Fibroblast of skin of left biceps (primary cell): Measurements from ENCODE around the gene PGLYRP2.

ENCODE experiments used
- DNase-seq, 2 experiments: peaks; one replicate each; pipeline ENCODE4 v3.0.0-alpha.2; 2013; ENCODE audit warnings: low read depth in 2 of 2

The PGLYRP2 gene

DNA sequence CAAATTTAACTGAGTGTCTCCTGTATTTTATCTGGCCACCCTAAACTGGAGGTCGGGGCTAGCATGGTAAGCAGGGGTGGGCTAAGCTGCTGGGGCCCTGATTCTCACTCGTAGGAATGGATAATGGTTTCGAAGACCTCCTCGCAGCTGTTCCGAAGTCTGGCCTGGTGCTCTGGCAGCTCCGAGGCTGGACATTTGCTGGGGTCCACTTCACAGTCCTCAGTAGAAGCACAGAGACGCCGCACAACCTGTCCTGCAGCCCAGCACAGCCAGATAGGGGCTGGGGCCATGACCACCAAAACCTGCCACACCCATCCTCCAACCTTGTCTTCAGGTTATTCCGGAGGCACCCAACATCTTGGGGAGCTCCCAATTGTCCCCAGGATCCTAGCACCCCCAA lies 23.3 kb downstream of the PGLYRP2 start:
- DNase-seq: no peak

DNA sequence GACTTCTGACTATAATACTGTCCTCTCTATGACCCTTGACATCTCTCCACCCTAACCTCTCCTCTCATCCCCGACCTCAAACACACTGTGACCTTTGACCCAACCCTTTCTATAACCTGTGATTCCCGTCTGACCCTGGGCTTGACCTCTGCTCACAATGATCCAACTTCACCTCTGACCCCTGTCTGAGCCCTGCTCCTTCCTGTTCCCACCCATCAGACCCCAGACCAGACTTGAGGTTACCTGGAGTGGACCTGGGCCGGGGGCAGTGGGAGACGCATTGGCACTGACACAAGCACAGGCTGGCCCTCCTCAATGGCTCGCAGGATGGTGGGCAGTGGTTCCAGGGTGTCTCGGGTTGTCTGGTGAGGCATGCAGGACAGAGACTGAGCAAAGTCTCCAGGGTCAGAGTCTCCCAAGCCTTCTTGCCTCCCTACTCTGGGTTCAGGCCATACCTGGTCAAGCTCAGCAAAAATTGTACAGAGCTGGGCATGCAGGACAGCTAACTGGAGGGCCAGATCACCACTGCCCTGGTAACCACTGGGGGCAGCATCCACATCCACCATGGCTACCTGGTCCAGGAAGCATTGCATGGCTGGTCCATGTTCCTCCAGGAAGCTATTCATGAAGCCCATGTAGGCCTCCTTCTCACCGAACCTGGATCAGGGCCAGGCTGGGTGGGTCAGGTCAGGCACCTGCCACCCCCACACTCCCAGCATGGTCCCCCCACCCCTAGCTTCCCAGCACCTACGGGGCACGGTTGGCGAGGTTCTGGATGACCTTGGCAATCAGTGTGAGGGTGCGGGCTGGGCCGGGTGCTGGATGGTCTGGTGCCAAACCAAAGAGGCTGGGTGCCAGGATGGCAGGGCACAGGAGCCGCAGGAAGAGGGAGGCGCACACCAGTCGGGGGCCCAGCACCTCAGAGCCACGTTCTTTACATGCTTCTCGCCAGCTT lies 25.1 kb downstream of the PGLYRP2 start:
- DNase-seq: no peak

DNA sequence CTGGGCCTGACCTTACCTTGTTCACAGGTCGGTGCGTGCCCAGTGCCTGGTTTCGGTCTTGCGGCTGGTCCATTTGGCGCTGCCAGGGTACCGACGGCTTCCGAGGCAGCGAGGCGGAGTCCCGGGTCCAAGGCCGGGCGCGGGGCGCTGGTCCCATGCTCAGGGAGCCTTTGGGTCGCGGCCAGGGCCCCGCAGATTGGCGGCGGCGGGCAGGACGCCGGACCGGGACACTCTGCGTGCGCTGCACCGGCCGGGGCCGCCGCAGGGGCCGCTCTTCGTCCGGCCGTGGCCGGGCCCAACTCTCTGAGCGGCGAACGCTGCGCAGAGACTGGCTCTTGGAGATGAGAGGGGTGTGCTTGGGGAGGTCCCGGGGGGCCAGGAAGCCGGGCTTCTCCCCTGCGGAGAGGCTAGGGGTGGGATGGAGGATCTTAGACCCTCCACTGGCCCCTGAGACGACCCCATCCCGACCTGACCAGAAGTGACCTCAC lies 26.2 kb downstream of the PGLYRP2 start:
- no peak for DNase-seq

DNA sequence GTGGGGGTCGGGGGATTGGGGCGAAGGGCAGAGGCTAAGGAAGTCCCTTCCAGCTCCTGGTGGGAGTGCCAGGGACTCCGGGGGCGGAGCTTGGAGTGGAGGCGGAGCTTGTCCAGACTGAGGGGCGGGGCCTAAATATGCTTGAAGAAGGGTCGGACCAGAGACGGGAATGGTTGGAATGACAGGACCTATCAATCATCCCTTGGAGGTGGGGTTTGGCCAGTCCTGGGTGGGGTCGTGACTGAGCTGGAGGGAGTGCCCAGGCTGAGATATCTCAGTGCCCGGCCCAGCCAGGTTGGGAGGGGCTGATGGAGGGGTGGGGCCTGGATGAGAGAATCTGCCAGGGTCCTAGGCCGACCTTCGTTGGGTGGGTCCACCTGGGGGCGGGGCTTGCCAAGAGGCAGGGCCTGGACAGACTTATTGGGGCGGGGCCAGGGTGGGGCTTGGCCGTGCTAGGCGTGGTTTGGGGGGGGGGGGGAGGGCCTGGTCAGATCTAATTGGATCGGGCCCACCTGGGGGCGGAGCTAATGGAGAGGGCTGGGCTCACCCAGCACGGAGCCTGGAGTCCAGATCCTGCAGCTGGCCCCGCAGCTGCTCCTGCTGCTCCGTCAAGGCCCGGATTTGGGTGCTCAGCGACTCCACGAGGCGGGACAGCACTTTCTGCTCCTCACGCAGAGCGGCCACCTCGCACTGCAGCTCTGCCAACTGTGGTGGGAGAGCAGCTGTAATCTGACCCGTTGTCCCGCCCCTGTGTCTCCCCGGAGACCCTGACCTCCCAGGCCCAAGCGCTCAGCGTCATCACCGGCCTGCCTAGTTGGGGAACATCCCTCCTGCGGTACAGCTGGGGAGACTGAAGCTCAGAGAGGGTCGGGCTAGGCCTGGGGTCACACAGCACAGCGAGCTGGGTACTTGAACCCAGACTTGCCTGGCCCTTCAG lies 26.9 kb downstream of the PGLYRP2 start:
- peak; percentile 42 to 45 for DNase-seq

GRCh38 chr19:15450528-15450890 lies 28.8 kb downstream of the PGLYRP2 start:
- DNase-seq: no peak

DNA sequence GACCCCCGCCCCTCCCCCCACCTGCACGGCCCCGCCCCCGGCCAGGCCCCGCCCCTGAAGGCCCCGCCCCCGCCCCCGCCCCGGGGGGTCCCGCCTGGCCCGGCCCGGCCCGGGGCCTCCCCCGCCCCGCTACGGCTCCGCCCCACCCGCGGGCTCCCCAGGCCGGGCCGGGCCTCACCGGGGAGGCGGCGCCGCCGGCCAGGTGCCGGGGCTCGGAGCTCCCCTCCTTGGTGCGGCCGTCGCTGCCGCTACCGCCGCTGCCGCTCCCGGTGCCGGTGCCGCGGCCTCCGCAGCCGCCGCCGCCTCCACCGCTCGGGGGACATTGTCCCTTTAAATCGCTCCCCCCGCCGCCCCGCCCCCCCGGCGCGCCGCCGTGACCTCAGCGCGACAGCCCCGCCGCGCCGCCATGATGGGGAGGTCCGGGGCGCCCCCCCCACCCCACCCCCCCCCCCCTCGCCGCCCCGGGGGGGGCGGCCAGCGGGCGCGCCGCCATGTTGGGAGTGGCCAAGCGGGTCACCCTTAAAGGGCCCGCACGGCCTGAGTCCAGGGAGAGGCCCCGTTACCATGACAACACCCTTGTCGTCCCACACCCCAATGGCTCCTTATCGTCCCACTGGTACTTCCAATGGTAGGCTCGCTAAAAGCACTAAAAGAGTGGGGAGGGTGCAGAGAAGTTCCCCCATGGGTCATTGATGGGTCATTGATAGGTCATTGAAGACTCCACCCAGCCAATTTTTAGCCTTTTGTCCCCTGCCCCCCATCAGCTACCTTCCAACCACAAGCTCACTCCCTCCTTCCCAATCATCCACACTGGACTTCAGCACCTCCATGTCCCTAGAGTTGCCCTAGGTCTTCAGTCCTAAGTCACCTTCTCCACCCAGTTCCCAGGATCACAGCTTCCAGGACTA lies 29.4 kb downstream of the PGLYRP2 start, which contains the start of gene WIZ:
Gene WIZ (minus strand): TSS at position 337 of the 908 bp plus-strand sequence. CDS start 1,649 bp downstream, outside the sequence.
- DNase-seq: peak; percentile 49 to 50

GRCh38 chr19:15448778-15449619 lies 30.3 kb downstream of the PGLYRP2 start:
- no peak for DNase-seq

- DNase-seq: no peak
Measured at GRCh38 chr19:15448044-15448777, 31.1 kb downstream of the PGLYRP2 start.

- no peak for DNase-seq
Measured at GRCh38 chr19:15447057-15447456, 32.2 kb downstream of the PGLYRP2 start.

GRCh38 chr19:15445807-15446376 lies 33.4 kb downstream of the PGLYRP2 start:
- no peak for DNase-seq

GRCh38 chr19:15445227-15445605 lies 34.1 kb downstream of the PGLYRP2 start:
- no peak for DNase-seq

GRCh38 chr19:15444505-15445226 lies 34.6 kb downstream of the PGLYRP2 start:
- DNase-seq: no peak

DNA sequence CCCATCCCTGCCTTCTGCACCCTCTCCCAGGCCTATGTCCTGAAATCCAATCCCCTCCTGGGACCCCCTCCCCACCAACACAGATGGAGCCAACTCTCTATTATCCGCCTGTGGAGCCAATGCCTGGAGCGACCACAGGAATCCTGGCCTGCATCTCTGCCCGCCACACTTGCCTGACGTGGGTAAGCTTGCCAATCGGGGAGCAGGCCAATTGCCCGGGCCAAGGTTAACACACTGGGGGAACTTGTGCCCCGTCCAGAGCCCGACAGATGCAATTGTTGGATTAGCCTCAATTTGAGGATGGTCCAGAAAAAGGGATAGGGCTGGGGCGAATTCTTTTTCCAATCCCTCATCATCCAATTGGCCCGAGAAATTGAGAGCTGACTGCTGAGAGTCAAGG lies 35.5 kb downstream of the PGLYRP2 start:
- no peak for DNase-seq

DNA sequence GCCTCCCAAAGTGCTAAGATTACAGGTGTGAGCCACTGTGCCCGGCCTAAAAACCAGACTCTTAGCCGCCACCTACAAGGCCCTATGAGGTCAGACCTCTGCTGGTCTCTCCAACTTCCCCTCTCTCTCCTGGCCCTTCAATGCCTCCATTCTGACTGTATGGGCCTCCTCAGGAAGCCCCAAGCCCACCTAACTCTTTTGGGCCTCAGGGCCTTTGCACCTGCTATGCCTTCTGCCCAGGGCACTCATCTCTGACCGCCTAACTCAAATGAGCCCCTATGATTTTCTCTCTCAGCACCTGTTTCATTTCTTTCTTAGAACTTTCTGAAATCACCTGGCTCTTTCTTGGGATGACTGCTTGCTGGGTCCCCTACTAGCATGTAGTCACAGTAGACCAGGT lies 36.0 kb downstream of the PGLYRP2 start:
- DNase-seq: no peak

GRCh38 chr19:15442142-15442920 lies 37.0 kb downstream of the PGLYRP2 start:
- no peak for DNase-seq

- no peak for DNase-seq
Measured at GRCh38 chr19:15441317-15441716, 38.0 kb downstream of the PGLYRP2 start.

GRCh38 chr19:15439821-15440641 lies 39.3 kb downstream of the PGLYRP2 start:
- DNase-seq: no peak
